Panc1 (cell line): ENCODE data around the gene MCM5. TPM values are rescaled to one million over a fixed set of nuclear protein-coding genes. Genes with fewer than 3 reads are reported as not detected.

Experiments used
- ATAC-seq: fragments of 200-7000 bp; cut with Tn5 transposase; 2 replicates; pipeline ENCODE4 v1.9.1; 2020; ENCODE audit warnings: mild to moderate bottlenecking, moderate library complexity
- BruUV-seq: library from RNA; stranded (reverse); fragments of 400-500 nt; replicated peaks from 2 replicates; lab custom pipeline; 2021; lab: Mats Ljungman, UMichigan
- CTCF ChIA-PET: fragments of 300-600 bp; sonication (Branson Sonifier 250); formaldehyde crosslinking; loops from one replicate; lab custom pipeline; 2022; ENCODE audit warnings: antibody characterized with exemption; lab: Charles Lee
- POLR2A ChIA-PET: fragments of 300-600 bp; sonication (Branson Sonifier 250); formaldehyde crosslinking; loops from one replicate; lab custom pipeline; 2022; ENCODE audit warnings: antibody characterized with exemption; lab: Charles Lee
- DNase-seq: peaks from one replicate; pipeline ENCODE4 v3.0.0-alpha.2; 2010; ENCODE audit warnings: low read depth, low spot score
- H3K27ac ChIP-seq: 2 replicates; pipeline ENCODE4 v1.5.1; 2011; ENCODE audit warnings: mild to moderate bottlenecking, low read length, inconsistent platforms
- H3K27me3 ChIP-seq: fragments of 200-500 bp; sonication (Bioruptor generic); 2 replicates; pipeline ENCODE4 v1.6.0; 2014; ENCODE audit warnings: low read length, inconsistent platforms; ENCODE audit not compliant: control insufficient read depth, insufficient read depth
- H3K36me3 ChIP-seq: fragments of 200-500 bp; sonication (Bioruptor generic); 2 replicates; pipeline ENCODE4 v1.5.1; 2014; ENCODE audit warnings: inconsistent platforms, mild to moderate bottlenecking, low read length, moderate library complexity; ENCODE audit not compliant: control insufficient read depth, insufficient read depth
- H3K4me1 ChIP-seq: 2 replicates; pipeline ENCODE4 v1.5.1; 2011; ENCODE audit warnings: inconsistent platforms, mild to moderate bottlenecking, low read length, moderate library complexity; ENCODE audit not compliant: control insufficient read depth, insufficient read depth
- H3K4me3 ChIP-seq, 2 experiments: 2 replicates each; pipeline ENCODE4 v1.5.1; 2011 to 2012; ENCODE audit warnings: low read depth in 2 of 2, low read length in 2 of 2, mild to moderate bottlenecking in 2 of 2, inconsistent platforms in 1 of 2, moderate library complexity in 1 of 2
- H3K9me3 ChIP-seq: fragments of 200-500 bp; sonication (Bioruptor generic); 2 replicates; pipeline ENCODE4 v1.5.1; 2014; ENCODE audit warnings: low read depth, mild to moderate bottlenecking, inconsistent platforms, low read length, moderate library complexity; ENCODE audit not compliant: control insufficient read depth, insufficient read depth
- CTCF ChIP-seq: fragments of 450-650 bp; IDR thresholded peaks from 2 replicates; pipeline ENCODE4 v1.5.1; 2017; ENCODE audit warnings: mild to moderate bottlenecking
- POLR2AphosphoS5 ChIP-seq: IDR thresholded peaks from 2 replicates; pipeline ENCODE4 v1.6.1; 2012; ENCODE audit warnings: mild to moderate bottlenecking, low read depth, low read length, moderate library complexity
- REST ChIP-seq, 2 experiments: IDR thresholded peaks; 2 replicates each; pipeline ENCODE4 v1.6.1; 2011 to 2012; ENCODE audit warnings: low read depth in 2 of 2, control low read depth in 1 of 2, low read length in 1 of 2, mild to moderate bottlenecking in 1 of 2, moderate library complexity in 1 of 2; ENCODE audit not compliant: insufficient read depth in 1 of 2
- SIN3A ChIP-seq: IDR thresholded peaks from 2 replicates; pipeline ENCODE4 v1.6.1; 2012; ENCODE audit warnings: low read depth, mild to moderate bottlenecking, low read length, moderate library complexity, borderline replicate concordance; ENCODE audit not compliant: insufficient read depth
- TCF7L2 ChIP-seq: IDR thresholded peaks from 2 replicates; pipeline ENCODE4 v1.6.1; 2011; ENCODE audit warnings: mild to moderate bottlenecking, low read depth, low read length, inconsistent platforms
- in situ Hi-C: cut with HindIII; loops from 2 replicates; pipeline ENCODE4 v1.10.0; 2016; ENCODE audit warnings: low sequenced_read_pairs, low pct_unique_long_range_greater_than_20kb
- intact Hi-C: fragments of 100-400 bp; cut with micrococcal nuclease; formaldehyde crosslinking; loops from one replicate; pipeline ENCODE4 v1.10.0; 2022; ENCODE audit not compliant: unreplicated experiment
- total RNA-seq: library from RNA; stranded (reverse); gene quantifications from one replicate; pipeline ENCODE4 v1.2.1, GENCODE V29; 2021; ENCODE audit not compliant: unreplicated experiment

MCM5 gene
- total RNA-seq, 1 experiment from 2014 or later, result 122 TPM

- Histone ChIP-seq H3K27me3 (no peaks in the 10 kb centered on the region), H3K36me3 (no peaks in the 10 kb centered on the region), H3K27ac (no peak overlapping the region), H3K4me1 (peaks cover 9% of the 10 kb centered on the region), H3K9me3 (peaks cover 8% of the 10 kb centered on the region; the same call in 1 of the 2 replicates), H3K4me3 (no peak overlapping the region)
- ATAC-seq, result no peak
- no TSS peak for BruUV-seq
- ChIA-PET POLR2A (no interaction called here), CTCF (no interaction called here)
- no peak for DNase-seq
- TF ChIP-seq REST (IDR thresholded peaks at IDR 0.05; ENCODE audit: insufficient read depth in 1 of 2, low read depth in 2 of 2, low read length in 1 of 2) (no peak), POLR2AphosphoS5 (no peak), TCF7L2 (no peak), SIN3A (no peak), CTCF (no peak)
- intact Hi-C loops, result no loop called here
- in situ Hi-C loops, result no loop called here
Observed at GRCh38 chr22:35434061-35434710, 34.2 kb downstream of the MCM5 start.

- Histone ChIP-seq H3K4me1 (peaks cover 9% of the 10 kb centered on the region), H3K36me3 (no peaks in the 10 kb centered on the region), H3K27me3 (no peaks in the 10 kb centered on the region), H3K27ac (no peak overlapping the region; the same call in 1 of the 2 replicates), H3K9me3 (peaks cover 8% of the 10 kb centered on the region; the same call in 1 of the 2 replicates), H3K4me3 (no peak overlapping the region)
- no peak for DNase-seq
- intact Hi-C loops, result no loop called here
- CTCF ChIA-PET, result no interaction called here
- no peak for ATAC-seq
- POLR2A ChIA-PET, result no interaction called here
- in situ Hi-C loops, result no loop called here
- BruUV-seq, result no TSS peak
- no peak for TF ChIP-seq CTCF
- no peak for TF ChIP-seq REST (IDR thresholded peaks at IDR 0.05; ENCODE audit: insufficient read depth in 1 of 2, low read depth in 2 of 2, low read length in 1 of 2)
- no peak for TF ChIP-seq POLR2AphosphoS5
- no peak for TF ChIP-seq SIN3A
- TF ChIP-seq TCF7L2, result no peak
Observed at GRCh38 chr22:35435201-35435740, 35.3 kb downstream of the MCM5 start.
